ENCODE data around the gene TUT1. TPM values are rescaled to one million over a fixed set of nuclear protein-coding genes. Genes with fewer than 3 reads are reported as not detected.

The TUT1 gene, protein sequence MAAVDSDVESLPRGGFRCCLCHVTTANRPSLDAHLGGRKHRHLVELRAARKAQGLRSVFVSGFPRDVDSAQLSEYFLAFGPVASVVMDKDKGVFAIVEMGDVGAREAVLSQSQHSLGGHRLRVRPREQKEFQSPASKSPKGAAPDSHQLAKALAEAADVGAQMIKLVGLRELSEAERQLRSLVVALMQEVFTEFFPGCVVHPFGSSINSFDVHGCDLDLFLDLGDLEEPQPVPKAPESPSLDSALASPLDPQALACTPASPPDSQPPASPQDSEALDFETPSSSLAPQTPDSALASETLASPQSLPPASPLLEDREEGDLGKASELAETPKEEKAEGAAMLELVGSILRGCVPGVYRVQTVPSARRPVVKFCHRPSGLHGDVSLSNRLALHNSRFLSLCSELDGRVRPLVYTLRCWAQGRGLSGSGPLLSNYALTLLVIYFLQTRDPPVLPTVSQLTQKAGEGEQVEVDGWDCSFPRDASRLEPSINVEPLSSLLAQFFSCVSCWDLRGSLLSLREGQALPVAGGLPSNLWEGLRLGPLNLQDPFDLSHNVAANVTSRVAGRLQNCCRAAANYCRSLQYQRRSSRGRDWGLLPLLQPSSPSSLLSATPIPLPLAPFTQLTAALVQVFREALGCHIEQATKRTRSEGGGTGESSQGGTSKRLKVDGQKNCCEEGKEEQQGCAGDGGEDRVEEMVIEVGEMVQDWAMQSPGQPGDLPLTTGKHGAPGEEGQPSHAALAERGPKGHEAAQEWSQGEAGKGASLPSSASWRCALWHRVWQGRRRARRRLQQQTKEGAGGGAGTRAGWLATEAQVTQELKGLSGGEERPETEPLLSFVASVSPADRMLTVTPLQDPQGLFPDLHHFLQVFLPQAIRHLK
- total RNA-seq = 10 to 100 TPM; 16.0 to 33.5 TPM
- polyA plus RNA-seq (2013, experiment 1 of 2) = 22.9 TPM
- 19.0 TPM for polyA plus RNA-seq (2013, experiment 2 of 2)
- long read RNA-seq, experiment 1, partial matches to known transcripts = 1 of 11 reads
- long read RNA-seq, experiment 1, other reads (novel, unspliced or antisense) = 9 of 11 reads
- long read RNA-seq, experiment 2, transcript TUT1-202 (9 exons, 2,826 nt) = major isoform, 51 of 77 reads
- long read RNA-seq, experiment 2, partial matches to known transcripts = 9 of 77 reads
- long read RNA-seq, experiment 2, other reads (novel, unspliced or antisense) = 17 of 77 reads
- long read RNA-seq, experiment 3, transcript TUT1-202 (9 exons, 2,826 nt) = major isoform, 115 of 152 reads
- long read RNA-seq, experiment 3, partial matches to known transcripts = 5 of 152 reads
- long read RNA-seq, experiment 3, other reads (novel, unspliced or antisense) = 31 of 152 reads
- long read RNA-seq, experiment 4, partial matches to known transcripts = 3 of 20 reads
- long read RNA-seq, experiment 4, other reads (novel, unspliced or antisense) = 15 of 20 reads

DNA sequence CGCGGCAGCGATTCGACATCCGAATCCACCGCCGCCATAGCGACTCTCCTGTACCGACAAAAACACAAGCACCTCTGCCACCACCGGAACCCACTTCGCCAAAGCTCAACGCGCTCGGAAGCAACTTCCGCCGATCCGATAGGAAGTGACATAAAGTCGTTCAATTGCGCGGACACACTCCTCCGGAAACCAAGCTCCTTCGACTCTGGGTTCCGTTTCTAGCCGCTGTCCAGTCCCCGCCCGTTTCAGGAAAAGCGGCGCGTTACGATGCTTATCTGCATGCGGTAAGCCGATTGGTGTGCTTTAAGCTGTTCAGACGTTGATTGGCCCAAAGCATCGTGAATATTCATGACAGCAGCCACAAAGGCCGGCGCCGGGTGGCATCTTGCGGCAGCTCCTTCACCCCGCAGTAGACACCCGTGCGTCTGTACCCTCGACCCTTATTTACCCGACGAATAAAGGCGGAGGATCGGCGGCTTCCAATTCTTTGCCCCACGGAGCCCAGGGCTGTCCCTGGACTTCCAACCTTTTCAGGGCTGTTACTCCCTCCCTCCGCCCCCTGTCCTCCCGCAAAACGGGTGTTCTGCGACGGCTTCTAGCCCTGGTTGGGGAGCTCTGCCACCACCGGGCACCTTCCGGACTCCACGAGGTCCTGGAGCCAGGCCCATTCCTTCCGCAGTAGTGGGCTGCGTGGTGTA is at the start of gene TUT1:
Gene TUT1 (minus strand): TSS at position 76 of the 698 bp plus-strand sequence. CDS start 38 bp downstream, at position 38.
- Histone ChIP-seq H3K9me3 (ENCODE audit: control insufficient read depth, low read length) (no peaks in the 10 kb centered on the region), H3K36me3 (ENCODE audit: control insufficient read depth, insufficient read depth, low read length) (peaks cover 57% of the 10 kb centered on the region), H3K4me1 (ENCODE audit: control insufficient read depth, insufficient read depth, low read length) (no peaks in the 10 kb centered on the region), H3K4me3 (ENCODE audit: low read length) (peak within 1 kb of the TSS; percentile 99), H3K27me3 (ENCODE audit: control insufficient read depth, insufficient read depth, low read length, poor library complexity, severe bottlenecking) (no peaks in the 10 kb centered on the region), H3K27ac (ENCODE audit: low read depth, low read length) (peak within 1 kb of the TSS; percentile 96), H3K9ac (ENCODE audit: extremely low read depth, low read length, poor library complexity, severe bottlenecking) (peak within 1 kb of the TSS; percentile 79)
- TF ChIP-seq, protein P1, sequence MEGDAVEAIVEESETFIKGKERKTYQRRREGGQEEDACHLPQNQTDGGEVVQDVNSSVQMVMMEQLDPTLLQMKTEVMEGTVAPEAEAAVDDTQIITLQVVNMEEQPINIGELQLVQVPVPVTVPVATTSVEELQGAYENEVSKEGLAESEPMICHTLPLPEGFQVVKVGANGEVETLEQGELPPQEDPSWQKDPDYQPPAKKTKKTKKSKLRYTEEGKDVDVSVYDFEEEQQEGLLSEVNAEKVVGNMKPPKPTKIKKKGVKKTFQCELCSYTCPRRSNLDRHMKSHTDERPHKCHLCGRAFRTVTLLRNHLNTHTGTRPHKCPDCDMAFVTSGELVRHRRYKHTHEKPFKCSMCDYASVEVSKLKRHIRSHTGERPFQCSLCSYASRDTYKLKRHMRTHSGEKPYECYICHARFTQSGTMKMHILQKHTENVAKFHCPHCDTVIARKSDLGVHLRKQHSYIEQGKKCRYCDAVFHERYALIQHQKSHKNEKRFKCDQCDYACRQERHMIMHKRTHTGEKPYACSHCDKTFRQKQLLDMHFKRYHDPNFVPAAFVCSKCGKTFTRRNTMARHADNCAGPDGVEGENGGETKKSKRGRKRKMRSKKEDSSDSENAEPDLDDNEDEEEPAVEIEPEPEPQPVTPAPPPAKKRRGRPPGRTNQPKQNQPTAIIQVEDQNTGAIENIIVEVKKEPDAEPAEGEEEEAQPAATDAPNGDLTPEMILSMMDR (conservative IDR thresholded peaks at IDR 0.05) = no peak
- Mint-ChIP-seq H3K4me3 (peak within 1 kb of the TSS; percentile 87), H3K36me3 (ENCODE audit: low read depth) (peaks cover 50% of the 10 kb centered on the region), H3K27ac (peak within 1 kb of the TSS; percentile 97), H3K9me3 (no peaks in the 10 kb centered on the region), H3K27me3 (ENCODE audit: insufficient read depth) (no peaks in the 10 kb centered on the region), H3K4me1 (peaks cover 15% of the 10 kb centered on the region)
- DNase-seq = peak; percentile 99
- 0 to 1% methylated on average over 37 to 58 of the region's 58 CpGs for WGBS, 2 experiments (ENCODE audit: insufficient coverage in 1 of 2, insufficient read length in 1 of 2)

DNA sequence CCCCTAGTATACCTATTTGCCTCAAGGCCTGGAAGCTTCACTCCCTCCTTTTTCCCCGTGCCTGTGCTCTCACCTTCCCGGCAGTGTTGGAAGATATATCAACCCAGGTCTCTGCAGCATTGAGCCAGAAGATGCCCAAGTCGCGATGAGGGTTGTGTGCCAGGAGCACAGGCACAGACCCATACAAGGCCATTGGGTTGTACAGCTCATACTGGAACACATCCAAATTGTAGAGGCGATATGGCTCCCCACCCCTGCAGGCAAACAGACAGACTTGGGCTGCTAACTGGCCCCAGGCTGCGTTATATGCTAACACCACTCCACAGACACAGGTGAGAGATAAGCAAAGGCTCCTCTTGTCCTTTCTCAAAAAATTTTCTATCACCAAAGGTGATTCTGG is 41.2 kb upstream of the TUT1 start:
- no peak overlapping the region for H3K27ac ChIP-seq (ENCODE audit: low read depth, low read length)
- Mint-ChIP-seq H3K4me1 (no peaks in the 10 kb centered on the region), H3K36me3 (ENCODE audit: low read depth) (peaks cover 82% of the 10 kb centered on the region), H3K4me3 (no peak overlapping the region), H3K27ac (peak overlapping the region; percentile 26), H3K27me3 (ENCODE audit: insufficient read depth) (no peaks in the 10 kb centered on the region), H3K9me3 (no peaks in the 10 kb centered on the region)
- no peaks in the 10 kb centered on the region for H3K4me1 ChIP-seq (ENCODE audit: control insufficient read depth, insufficient read depth, low read length)
- no peak overlapping the region for H3K9ac ChIP-seq (ENCODE audit: extremely low read depth, low read length, poor library complexity, severe bottlenecking)
- DNase-seq = no peak
- 95 to 98% methylated on average over 5 to 6 of the region's 6 CpGs for WGBS, 2 experiments (ENCODE audit: insufficient coverage in 1 of 2, insufficient read length in 1 of 2)
- no peak overlapping the region for H3K4me3 ChIP-seq (ENCODE audit: low read length)
- TF ChIP-seq, protein P1 (conservative IDR thresholded peaks at IDR 0.05) = no peak
- H3K36me3 ChIP-seq (ENCODE audit: control insufficient read depth, insufficient read depth, low read length) = peaks cover 94% of the 10 kb centered on the region
- no peaks in the 10 kb centered on the region for H3K9me3 ChIP-seq (ENCODE audit: control insufficient read depth, low read length)
- H3K27me3 ChIP-seq (ENCODE audit: control insufficient read depth, insufficient read depth, low read length, poor library complexity, severe bottlenecking) = no peaks in the 10 kb centered on the region
